ENCODE results near the gene PAK5. TPM values are rescaled to one million over a fixed set of nuclear protein-coding genes. Genes with fewer than 3 reads are reported as not detected.

The PAK5 gene
- total RNA-seq, 4 donors from 2014 or later: 0.22 TPM; not detected in 3

GRCh38 chr20:9794831-9795230 is 44.0 kb downstream of the PAK5 start:
- Histone ChIP-seq H3K27me3 (no peaks in the 10 kb centered on the region), H3K4me1 (no peaks in the 10 kb centered on the region), H3K36me3 (no peaks in the 10 kb centered on the region), H3K27ac (no peak overlapping the region), H3K9me3 (no peaks in the 10 kb centered on the region), H3K4me3 (no peak overlapping the region)
- no peak for DNase-seq (ENCODE audit: low spot score in 2 of 2)
- WGBS, 2 donors: 87 to 88% methylated on average over 3 of the region's 3 CpGs
- TF ChIP-seq POLR2A (IDR thresholded peaks at IDR 0.05): no peak
- TF ChIP-seq CTCF (IDR thresholded peaks at IDR 0.05): no peak
- TF ChIP-seq EP300 (IDR thresholded peaks at IDR 0.05): no peak

GRCh38 chr20:9792674-9793073 is 46.2 kb downstream of the PAK5 start:
- Histone ChIP-seq H3K27ac (no peak overlapping the region), H3K9me3 (no peaks in the 10 kb centered on the region), H3K27me3 (no peaks in the 10 kb centered on the region), H3K36me3 (no peaks in the 10 kb centered on the region), H3K4me3 (no peak overlapping the region), H3K4me1 (no peaks in the 10 kb centered on the region)
- DNase-seq (ENCODE audit: low spot score in 2 of 2): no peak
- WGBS, 2 donors: 76 to 81% methylated on average over 6 of the region's 6 CpGs
- TF ChIP-seq CTCF (IDR thresholded peaks at IDR 0.05) (no peak), EP300 (IDR thresholded peaks at IDR 0.05) (no peak), POLR2A (IDR thresholded peaks at IDR 0.05) (no peak)

- H3K4me3 ChIP-seq: no peak overlapping the region
- H3K36me3 ChIP-seq: no peaks in the 10 kb centered on the region
- no peaks in the 10 kb centered on the region for H3K4me1 ChIP-seq
- no peak overlapping the region for H3K27ac ChIP-seq
- H3K9me3 ChIP-seq: no peaks in the 10 kb centered on the region
- DNase-seq (ENCODE audit: low spot score in 2 of 2): no peak
- TF ChIP-seq CTCF (IDR thresholded peaks at IDR 0.05): no peak
- TF ChIP-seq POLR2A (IDR thresholded peaks at IDR 0.05): no peak
- no peak for TF ChIP-seq EP300 (IDR thresholded peaks at IDR 0.05)
- no peaks in the 10 kb centered on the region for H3K27me3 ChIP-seq
- WGBS, 2 donors: 87 to 92% methylated on average over 2 of the region's 2 CpGs
Measured at GRCh38 chr20:9789131-9789530, 49.7 kb downstream of the PAK5 start.

GRCh38 chr20:9775176-9775575 is 63.7 kb downstream of the PAK5 start:
- no peaks in the 10 kb centered on the region for H3K27me3 ChIP-seq
- H3K36me3 ChIP-seq: no peaks in the 10 kb centered on the region
- H3K4me1 ChIP-seq: no peaks in the 10 kb centered on the region
- H3K4me3 ChIP-seq: no peak overlapping the region
- H3K9me3 ChIP-seq: peaks cover 0 to 12% (median 0%) of the 10 kb centered on the region in 4 donors
- no peak for TF ChIP-seq EP300 (IDR thresholded peaks at IDR 0.05)
- no peak for TF ChIP-seq POLR2A (IDR thresholded peaks at IDR 0.05)
- no peak for TF ChIP-seq CTCF (IDR thresholded peaks at IDR 0.05)
- 88 to 91% methylated on average over 3 of the region's 3 CpGs for WGBS, 2 donors
- no peak for DNase-seq (ENCODE audit: low spot score in 2 of 2)
- no peak overlapping the region for H3K27ac ChIP-seq

- Histone ChIP-seq H3K9me3 (peaks cover 0 to 5% (median 0%) of the 10 kb centered on the region in 4 donors), H3K36me3 (no peaks in the 10 kb centered on the region), H3K27ac (no peak overlapping the region), H3K27me3 (no peaks in the 10 kb centered on the region), H3K4me1 (no peaks in the 10 kb centered on the region), H3K4me3 (no peak overlapping the region)
- 76 to 83% methylated on average over 6 of the region's 6 CpGs for WGBS, 2 donors
- TF ChIP-seq EP300 (IDR thresholded peaks at IDR 0.05): no peak
- no peak for TF ChIP-seq CTCF (IDR thresholded peaks at IDR 0.05)
- TF ChIP-seq POLR2A (IDR thresholded peaks at IDR 0.05): no peak
- no peak for DNase-seq (ENCODE audit: low spot score in 2 of 2)
Measured at GRCh38 chr20:9769954-9770353, 68.9 kb downstream of the PAK5 start.
